Superior temporal gyrus (tissue), 1 donor: ENCODE data around the gene M1AP.

Experiments
- DNase-seq: peaks from one replicate; pipeline ENCODE4 v3.0.0-alpha.2; 2016; ENCODE audit errors: extremely low spot score

The M1AP gene

DNA sequence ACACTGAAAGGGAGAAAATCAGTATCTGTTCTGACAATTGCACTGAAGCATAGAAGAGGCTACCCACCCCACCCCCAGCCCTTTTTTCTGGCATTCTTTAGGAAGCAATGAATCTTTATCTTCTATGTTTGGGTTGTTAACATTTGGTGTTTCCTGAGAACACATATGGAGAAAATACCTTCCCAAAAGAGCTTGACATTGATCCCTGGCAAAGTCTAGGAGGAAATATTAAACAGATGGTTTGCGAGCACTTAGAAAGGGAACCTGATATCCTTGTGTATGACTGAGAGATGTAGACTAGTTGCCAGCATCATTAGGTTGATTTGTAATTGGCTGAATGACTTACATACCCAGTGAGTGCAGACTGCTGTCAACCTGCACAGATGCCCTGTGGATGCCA lies 50.7 kb downstream of the M1AP start:
- DNase-seq = no peak

DNA sequence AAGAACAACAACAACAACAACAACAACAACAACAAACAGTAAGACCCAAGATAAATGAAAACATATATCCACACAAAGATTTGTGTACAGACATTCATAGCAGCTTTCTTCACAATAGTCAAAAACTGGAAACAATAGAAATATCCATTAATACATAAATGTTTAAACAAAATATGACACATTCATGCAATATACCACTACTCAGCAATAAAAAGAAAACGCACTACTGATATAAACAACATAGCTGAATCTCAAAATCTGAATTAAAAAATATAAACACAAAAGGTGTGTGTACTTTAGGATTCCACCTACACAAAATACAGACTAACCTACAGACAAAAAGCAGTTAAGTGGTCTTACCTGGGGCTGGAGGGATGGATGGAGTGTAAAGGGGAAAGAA lies 51.5 kb downstream of the M1AP start:
- DNase-seq = no peak

DNA sequence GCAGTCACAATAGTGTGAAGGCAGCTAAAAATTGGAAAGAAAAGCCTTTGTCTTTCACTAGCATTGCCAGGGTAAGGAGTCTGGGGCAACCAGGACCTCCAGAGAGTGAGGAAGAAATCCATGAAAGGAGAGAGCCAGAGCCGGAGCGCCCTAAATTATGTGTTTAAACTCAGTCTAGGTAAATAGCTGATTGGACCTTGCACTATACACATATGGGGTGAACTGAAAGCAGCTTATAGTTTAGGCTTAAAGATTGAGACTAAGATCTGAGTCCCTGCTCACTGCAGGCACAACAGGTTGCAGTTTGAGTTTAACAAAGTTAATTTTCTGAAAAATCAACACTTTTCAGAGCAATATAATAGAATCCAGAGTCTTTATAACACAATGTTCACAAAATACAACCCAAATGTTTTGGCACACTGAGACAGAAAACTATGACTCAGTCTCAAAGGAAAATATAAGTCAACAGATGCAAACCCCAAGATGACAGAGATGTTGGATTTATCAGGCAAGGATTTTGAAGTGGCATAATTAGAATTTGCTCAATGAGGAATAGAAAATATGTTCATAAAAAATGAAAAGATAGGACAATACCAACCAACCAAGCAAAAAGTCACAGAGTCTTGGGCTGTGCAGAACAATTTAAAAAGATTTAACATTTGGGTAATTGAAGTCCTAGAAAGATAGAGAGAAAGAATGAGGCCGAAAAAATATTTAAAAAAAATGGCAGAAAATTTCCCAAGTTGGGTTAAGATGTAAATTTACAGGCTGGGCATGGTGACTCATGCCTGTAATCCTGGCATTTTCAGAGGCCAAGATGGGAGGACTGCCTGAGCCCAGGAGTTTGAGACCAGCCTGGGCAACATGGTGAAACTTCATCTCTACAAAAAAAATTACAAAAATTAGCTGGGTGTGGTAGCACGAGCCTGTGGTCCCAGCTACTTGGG lies 54.0 kb downstream of the M1AP start:
- DNase-seq = no peak

DNA sequence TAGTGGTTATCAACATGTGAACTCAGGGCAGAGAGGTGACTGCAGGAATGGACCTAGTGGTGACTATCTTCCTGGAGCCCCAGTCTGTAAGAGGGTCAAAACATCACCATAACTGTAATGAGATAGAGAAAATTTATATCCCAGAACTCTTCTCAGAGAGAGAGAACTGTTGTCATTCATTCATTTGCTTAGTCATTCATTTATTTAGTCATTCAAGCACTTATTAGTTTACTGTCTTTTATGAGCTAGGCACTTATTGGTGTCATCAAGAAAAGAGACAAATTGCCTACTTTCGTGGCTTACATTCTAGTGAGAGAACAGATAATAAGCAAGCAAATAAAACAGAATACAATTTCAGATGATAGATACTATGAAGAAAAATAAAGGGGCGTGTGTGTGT lies 59.5 kb downstream of the M1AP start:
- no peak for DNase-seq

DNA sequence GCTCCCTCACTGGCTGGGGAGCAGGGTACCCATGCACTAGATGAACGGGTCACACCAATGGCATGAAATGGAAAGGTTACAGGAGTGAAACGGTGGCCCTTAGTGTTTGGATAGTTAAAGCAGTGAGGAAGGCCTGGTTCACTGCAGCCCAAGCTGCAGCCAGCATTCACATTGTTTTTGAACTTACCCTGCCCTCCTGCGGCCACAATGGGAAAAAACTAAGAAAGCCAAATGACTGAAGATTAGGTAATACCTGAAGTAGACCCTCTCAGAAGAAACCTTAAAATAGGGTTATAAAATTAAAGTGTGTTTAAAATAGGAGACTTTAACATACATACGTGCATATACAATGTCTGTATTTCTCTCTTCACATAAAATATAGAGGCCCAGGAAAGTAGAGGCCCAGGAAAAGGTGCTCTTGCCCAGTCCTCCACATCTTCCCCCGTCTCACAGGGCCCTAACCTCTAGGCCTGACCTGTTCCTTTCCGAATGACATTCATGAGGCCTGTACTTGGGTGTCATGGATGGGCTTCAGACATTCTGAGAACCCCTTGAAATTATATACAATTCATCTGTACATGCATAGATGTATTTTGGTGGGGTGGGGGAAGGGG lies 60.4 kb downstream of the M1AP start:
- DNase-seq = peak; percentile 75

DNA sequence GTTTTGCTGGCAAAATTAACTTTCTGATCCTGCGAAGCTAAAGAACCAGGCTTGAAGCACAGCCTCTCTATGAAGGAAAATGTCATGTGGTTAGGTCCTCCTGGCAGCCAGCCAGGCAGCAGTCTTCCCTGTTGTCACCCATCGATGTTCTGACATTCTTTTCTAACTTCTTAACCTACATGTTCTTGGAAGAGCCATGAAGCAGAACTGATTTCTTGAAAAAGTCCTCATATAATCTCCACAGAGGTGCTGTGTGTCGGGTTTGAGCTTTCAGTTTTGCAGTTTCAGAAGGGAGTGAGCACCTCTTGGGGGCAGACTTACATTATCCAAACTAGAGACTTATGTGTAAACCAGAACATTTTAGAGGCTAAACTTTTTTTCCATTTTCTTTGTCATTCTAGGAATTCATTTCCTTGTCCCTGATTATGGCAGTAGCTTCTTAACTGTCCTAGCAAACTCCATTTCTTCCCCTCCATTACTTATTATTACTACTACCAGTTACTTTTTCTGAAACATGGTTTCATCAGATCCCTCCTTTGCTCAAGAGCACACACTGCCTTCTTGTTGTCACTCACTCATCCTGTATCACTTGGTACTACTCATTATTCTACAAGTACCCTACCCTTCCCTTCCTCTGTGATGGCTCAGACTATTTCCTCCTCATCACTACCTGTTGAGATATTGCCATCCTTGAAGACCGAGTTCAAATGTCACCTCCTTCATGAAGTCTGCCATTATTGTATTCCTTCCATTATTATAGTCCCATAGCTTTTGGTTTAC lies 62.5 kb downstream of the M1AP start:
- DNase-seq = no peak

DNA sequence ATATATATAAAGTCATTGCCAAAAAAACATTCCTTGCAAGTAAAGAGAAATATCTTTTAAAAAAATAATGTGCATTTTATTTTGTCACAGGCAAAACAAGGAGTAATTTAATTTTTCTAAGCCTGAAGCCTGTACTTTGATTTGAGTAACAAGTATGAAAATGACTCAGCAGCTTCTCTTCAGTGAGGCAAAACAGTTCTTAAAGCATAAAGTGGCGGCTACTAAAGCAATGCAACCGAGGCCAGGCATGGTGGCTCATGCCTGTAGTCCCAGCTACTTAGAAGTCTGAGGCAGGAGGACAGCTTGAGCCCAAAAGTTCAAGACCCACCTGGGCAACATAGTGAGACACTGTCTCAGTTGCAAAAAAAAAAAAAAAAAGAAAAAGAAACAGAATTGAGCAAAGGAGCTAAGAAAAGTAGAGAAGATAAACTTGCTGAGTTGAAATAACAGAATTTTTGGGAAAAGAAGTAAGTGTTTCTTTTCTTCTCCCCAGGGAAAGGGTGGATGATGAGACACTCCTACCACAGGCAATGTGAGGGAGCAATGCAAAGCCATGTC lies 64.0 kb downstream of the M1AP start:
- no peak for DNase-seq

DNA sequence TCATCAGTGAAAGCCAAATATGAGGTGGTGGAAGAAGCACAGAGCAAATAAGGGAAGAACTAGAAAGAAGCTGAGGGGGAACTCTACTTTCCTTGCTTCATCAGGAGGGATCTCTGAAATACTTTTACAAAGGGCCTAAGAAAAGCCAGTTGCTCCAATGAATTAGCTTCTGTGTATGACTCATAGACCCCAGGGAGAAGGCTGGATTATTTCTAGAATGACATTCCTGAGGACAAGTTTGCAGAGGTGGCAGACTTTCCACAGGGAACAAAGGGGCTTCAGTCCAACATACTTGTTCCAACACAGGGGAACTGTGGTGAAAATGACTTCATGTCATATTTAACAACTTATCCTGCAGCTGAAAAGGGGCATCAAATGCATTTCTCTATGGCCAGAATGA lies 64.6 kb downstream of the M1AP start:
- DNase-seq = no peak

DNA sequence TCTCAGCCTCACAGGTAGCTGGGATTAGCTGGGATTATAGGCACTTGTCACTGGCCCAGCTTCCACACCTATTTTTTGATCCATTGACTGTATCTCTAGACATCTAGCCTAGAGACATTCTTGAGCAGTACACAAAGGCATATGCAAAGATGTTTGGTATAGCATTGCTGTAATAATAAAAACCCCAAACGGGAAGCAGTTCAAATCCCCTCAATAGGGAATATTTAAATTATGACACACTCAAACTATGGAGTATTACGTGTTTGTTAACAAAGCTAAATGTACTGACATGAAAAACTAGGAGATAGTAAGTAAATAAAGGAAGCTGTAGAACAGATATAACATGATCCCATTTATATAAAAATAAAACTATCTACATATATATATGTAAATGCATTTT lies 65.9 kb downstream of the M1AP start:
- DNase-seq = no peak

DNA sequence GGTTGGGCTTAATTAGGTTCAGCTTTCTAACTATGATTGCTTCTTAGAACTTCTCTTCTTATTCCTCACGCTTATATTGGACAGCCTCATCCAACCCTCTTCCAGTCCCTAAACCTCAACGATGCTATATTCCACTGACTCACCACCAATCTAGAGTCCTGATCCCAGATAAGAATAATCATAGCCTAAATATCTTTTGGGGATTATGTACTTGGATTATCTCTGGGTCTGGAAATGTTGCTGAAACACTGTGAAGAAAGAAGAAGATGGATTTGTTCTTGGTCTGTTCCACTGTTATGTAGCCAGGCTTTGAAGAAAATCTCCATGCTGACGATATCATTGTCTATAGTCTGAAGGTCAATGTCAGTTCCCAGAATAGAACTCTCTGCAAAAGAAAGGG lies 66.7 kb downstream of the M1AP start:
- no peak for DNase-seq

DNA sequence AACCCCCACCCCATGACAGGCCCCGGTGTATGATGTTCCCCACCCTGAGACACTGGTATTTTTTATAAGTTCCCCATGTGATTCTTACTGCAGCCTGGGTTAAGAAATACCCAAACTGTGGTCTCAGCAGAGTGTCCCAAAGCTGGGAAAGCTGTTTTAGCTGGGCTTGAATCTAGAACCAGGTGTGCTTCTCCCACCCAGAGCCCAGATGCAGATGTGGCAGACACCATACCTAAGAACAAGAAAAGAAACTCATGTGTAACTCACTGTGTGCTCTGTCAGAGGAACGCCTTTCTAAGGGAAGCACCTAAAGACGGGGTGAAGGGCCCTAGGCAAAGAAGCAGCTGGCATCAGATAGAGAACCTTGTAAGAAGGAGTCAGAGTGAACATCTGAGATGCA lies 69.7 kb downstream of the M1AP start:
- no peak for DNase-seq

DNA sequence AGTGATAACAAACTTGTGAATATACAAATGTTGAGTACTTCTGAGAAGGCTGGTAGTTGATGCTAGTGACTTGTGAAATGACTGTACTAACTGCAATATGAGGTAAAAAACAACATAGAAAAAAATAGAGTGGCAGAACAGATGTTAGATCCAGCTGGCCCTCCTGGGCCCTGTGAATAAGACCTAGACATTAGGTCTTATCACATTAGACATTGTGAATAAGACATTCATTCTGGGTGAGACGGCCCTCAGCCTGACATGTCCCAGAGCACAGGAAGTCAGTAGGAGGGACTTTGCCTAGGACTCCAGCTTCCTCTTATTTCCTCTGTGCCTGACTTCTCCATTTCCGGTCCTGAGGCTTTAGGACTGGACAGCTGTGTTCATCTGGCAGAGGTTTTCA lies 70.7 kb downstream of the M1AP start:
- DNase-seq = no peak

DNA sequence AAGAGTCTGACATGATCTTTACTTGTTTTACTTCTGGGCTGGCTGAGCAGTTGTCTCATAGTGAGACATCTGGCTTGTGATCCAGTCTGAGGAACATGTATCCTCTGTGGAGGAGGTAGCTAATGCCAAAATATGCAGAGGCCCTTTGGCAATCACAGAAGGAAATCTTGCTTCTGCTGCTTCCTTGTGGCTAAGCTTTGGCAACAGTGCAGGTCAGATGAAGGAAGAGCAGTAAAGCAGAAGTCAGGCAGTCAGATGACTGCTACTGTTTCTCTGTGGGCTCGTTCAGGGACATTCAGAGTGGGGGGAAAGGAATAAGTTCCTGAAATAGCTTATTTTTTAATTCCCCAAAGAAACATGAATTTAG lies 71.3 kb downstream of the M1AP start:
- DNase-seq = peak; percentile 40

DNA sequence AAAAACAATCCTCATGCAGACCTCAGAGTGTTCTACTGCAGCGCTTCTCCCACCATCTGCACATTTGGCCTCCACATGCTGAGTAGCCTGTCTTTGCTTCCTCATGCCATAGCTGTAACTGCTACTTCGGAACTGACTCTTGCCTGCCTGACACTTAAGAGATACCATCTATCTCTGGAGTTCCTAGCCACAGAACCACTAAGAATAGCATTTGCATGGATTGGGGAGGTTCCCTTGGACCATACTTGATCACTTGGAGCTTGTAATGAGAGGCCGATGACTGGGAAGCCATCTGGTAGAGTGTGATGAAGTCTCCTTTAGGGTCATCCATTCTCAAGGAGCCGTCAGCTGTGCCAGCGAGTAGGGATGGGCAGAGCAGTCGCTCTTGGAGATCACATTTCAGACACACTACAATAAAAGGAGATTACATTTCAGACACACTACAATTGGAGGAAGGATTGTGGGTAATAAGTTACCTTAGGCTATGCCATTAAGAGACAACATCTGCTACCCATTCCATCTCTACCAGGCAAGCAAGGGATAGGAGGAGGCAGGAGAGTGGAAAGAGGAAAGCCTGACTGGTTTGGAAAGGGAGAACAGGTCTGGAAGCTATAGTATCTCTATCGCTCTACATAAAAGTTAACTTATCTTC lies 71.8 kb downstream of the M1AP start:
- no peak for DNase-seq

DNA sequence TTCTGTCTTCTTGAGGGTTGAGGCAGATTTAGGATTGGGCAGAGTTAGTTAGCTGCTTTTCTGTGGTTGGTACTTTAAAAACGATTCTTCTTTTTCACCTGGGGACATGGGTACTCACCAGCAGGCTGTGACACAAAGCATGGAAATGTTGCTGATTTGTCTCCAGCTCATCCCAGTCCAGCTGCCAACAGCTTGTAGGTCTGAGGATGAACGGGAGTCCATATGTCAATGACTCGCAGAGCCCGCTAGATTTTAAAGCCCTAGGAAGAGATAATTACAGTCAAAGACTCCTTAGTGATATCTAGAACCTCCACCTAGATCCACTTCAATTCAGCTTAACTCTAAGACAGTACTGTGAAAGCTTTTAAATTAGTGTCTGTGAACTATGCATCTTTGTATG lies 72.8 kb downstream of the M1AP start:
- DNase-seq = no peak

DNA sequence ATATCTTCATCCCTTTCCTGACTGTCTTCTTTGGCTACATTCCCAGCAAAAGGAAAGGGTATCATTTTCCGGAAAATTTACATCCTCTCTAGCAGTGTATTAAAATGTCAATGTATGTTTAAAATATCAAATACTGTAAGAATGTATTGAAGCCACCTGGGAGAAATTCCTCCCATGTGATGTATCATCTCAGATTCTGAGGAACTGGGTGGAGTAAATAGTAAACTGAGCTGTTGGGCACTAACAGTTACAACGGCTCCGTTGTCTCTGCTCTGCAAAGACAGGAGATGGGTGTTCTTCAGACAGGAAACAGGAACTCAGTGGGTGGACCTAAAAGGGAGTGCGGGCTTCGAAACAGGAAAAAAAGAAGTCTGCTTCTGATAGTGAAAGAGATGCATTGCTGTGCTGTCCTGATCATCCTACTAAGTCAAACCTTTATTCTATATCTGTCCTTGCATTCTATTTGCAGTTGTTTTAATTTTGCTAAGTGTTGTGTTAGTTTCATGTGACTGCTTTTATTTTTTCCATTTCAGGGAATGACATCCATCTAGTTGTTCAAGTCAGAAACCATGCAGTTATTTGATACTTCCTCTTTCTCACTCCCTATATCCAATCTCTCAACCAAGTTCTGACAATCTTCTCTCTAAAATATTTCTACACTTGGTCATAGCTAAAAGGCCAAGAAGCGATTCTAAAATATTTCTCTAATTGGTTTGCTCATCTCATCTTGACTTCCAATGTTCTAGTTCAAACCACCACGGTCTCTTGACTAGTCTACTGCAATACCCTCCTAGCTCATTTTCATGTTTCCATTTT lies 74.2 kb downstream of the M1AP start:
- DNase-seq = no peak

DNA sequence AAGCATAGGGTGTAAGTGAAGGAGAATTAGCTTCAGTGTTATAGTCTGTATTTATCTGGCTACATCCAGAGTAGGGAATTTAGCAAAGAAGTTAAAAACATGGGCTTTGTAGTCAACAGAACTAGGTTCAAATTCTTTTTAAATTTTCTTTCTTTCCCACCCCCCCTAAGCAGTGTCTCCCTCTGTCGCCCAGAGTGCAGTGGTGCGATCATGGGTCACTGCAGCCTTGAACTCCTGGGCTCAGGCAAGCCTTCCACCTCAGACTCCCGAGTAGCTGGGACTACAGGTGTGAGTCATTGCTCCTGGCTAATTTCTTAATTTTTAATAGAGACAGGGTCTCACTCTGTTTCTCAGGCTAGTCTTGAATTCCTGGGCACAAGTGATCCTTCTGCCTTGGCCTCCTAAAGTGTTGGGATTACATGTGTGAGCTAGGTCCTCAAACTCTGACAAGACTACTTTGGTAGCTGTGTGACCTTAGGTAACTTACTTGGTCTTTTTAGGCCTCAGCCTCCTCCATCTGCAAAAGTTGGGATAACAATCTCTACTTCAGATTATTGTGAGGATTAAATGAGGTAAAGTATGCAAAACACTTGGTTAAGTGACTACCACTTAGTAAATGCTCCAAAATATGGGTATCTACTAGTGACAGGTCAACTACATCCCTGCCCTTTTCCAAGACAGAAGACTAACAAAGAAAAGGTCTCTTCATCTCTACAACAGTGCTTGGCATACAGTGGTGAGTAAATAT lies 75.8 kb downstream of the M1AP start:
- DNase-seq = no peak

DNA sequence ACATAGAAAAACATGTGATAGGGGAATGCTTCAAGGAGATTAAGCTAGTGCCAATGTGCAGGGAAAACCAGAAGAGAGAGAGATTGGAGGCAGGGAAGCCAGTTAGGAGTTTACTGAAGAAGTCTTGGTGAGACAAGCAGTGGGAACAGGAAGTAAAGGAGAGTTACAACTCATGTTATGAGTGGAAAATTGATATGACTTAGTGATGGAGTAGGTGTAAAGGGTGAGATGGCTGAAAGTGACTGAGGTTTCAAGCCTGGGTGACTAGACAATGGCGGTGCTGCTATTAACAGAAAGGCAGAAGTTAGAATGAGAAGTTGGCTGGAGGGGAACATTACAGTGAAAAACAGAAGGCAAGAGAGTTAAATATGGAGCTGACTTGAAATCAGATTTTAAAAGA lies 77.1 kb downstream of the M1AP start:
- DNase-seq = no peak

DNA sequence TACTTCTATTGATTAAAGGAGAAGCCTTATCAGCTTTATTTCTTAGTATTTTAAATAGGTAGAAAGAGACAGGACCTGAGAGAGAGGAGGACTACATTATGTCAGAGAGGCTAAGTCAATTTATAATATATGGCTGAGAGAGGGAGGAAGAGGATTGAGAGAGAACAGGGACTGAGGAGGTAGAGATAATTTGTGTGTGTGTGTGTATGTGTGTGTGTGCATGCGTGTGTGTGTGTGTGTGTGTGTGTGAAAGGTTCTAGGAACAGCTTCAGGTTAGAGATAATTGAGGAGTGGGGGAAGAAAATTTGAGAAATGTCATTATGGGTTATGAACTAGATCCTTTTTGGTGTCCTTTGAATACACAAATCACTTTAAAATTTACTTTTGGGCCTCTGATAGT lies 78.4 kb downstream of the M1AP start:
- no peak for DNase-seq

DNA sequence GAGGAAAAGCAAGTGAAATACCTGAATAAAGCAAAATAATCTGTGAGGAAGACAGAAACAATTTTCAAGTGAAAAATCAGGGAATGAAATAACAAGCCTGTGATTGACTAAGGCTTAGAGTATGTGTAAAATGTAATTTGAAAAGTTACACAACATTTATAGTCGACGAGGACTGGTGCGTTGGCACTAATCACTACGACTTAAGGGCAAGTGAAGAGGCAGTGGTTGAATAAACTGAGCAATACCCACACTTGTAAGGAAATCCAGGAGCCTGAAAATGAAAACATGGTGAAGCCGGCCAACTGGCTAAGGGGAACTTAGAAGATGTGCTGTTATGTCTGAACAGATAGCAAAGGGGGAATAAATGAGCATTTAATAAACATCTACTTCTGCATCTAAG lies 80.2 kb downstream of the M1AP start:
- DNase-seq = no peak
